Smooth muscle cell (in vitro differentiated cells): ENCODE data around the gene KIRREL3. TPM values are rescaled to one million over a fixed set of nuclear protein-coding genes. Genes with fewer than 3 reads are reported as not detected.
A peak's percentile ranks its signal among the peaks of the same experiment; 100 is the strongest.

ENCODE experiments used
- DNase-seq: peaks from one replicate; lab custom pipeline; 2025; ENCODE audit not compliant: unreplicated experiment; lab: John Stamatoyannopoulos, UW
- H2AFZ ChIP-seq: fragments of 200-600 bp; sonication (generic); 2 replicates; pipeline ENCODE4 v1.6.0; 2016; ENCODE audit warnings: antibody characterized with exemption, low read depth, mild to moderate bottlenecking
- H3F3A ChIP-seq: fragments of 200-600 bp; sonication (generic); 2 replicates; pipeline ENCODE4 v1.6.0; 2017; ENCODE audit warnings: antibody characterized with exemption, low read depth
- H3K27ac ChIP-seq: fragments of 200-600 bp; sonication (generic); 2 replicates; pipeline ENCODE4 v1.5.1; 2016; ENCODE audit warnings: low read depth, mild to moderate bottlenecking
- H3K27me3 ChIP-seq: fragments of 200-600 bp; sonication (generic); 2 replicates; pipeline ENCODE4 v1.6.1; 2016; ENCODE audit warnings: low read depth, mild to moderate bottlenecking
- H3K36me3 ChIP-seq: fragments of 200-600 bp; sonication (generic); 2 replicates; pipeline ENCODE4 v1.5.1; 2016; ENCODE audit warnings: low read depth
- H3K4me1 ChIP-seq: fragments of 200-600 bp; sonication (generic); 2 replicates; pipeline ENCODE4 v1.5.1; 2016; ENCODE audit warnings: low read depth
- H3K4me2 ChIP-seq: fragments of 200-600 bp; sonication (generic); 2 replicates; pipeline ENCODE4 v1.6.0; 2016; ENCODE audit warnings: mild to moderate bottlenecking
- H3K4me3 ChIP-seq: fragments of 200-600 bp; sonication (generic); 2 replicates; pipeline ENCODE4 v1.5.1; 2016; ENCODE audit warnings: mild to moderate bottlenecking
- H3K79me2 ChIP-seq: fragments of 200-600 bp; sonication (generic); 2 replicates; pipeline ENCODE4 v1.6.0; 2016; ENCODE audit warnings: low read depth, mild to moderate bottlenecking
- H3K9ac ChIP-seq: fragments of 200-600 bp; sonication (generic); 2 replicates; pipeline ENCODE4 v1.6.0; 2016; ENCODE audit warnings: low read depth
- H3K9me3 ChIP-seq: fragments of 200-600 bp; sonication (generic); replicated peaks from 2 replicates; pipeline ENCODE4 v1.5.1; 2016; ENCODE audit warnings: low read depth
- H4K20me1 ChIP-seq: fragments of 200-600 bp; sonication (generic); 2 replicates; pipeline ENCODE4 v1.6.0; 2016; ENCODE audit warnings: low read depth
- WGBS: methylation state at CpG from one replicate; pipeline ENCODE4 v1.1.7; 2016; ENCODE audit warnings: low lambda C conversion rate; 5-methylcytosine and 5-hydroxymethylcytosine counted together
- polyA plus RNA-seq: library from polyadenylated mRNA; unstranded; fragments of >200 nt; fragmentation: Nextera tagmentation; extraction: Ambion mirVana; gene quantifications from 2 replicates; pipeline ENCODE4 v1.2.1, GENCODE V29; 2016
- total RNA-seq: library from RNA; depleted of rRNA; stranded (reverse); fragments of >200 nt; gene quantifications from 2 replicates; pipeline ENCODE4 v1.2.3, GENCODE V29; 2014
- TF ChIP-seq, protein P1 (sequence below): fragments of 200-600 bp; sonication (generic); IDR thresholded peaks from 2 replicates; pipeline ENCODE4 v1.5.1; 2017; ENCODE audit warnings: borderline replicate concordance, mild to moderate bottlenecking, antibody characterized with exemption; ENCODE audit not compliant: insufficient read depth, poor library complexity, severe bottlenecking

KIRREL3 gene
- total and polyA plus RNA-seq, 2 experiments from 2014 or later: 1.2 TPM; not detected in 1

DNA sequence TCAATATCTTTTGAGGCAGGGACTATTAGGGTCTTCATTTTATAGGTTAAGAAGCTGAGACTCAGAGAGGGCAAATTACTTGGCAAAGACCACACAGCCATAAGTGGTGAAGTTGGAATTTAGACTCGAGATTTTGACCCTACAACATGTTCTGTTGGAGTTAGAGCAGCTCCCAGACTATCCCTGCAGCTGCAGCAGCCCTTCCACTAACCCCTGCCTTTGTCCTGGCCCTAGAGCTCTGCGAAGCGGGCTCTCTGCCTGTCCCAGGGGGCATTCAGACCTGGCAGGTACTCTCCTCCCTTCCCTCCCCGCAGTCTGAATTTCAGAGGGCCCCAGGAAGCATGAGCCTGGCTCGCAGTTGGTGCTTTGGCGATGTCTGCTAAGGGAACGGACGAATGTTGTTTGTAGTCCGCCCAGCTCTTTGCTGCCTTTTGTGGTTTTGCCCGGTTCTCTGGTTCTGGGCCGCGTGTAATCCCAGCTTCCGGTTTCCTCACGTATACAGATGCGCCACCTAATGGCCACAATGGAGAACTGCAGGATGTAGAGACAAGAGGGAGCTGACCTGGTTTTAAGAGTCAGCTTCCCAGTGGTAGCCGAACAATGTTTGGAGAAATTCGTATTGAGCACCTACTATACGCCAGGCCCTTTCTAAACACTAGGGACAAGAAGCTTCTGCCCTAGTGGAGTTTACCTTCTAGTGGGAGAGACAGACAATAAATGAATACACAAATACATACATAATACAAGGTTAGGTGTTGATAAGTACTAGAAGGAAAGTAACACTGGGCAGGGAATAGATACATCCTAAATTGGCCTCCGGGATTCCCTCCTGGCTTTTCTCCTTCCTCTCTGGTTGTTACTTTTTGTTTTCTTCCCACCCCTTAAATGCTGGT is 519.9 kb downstream of the KIRREL3 start:
- 25% methylated on average over 19 of the region's 19 CpGs for WGBS
- Histone ChIP-seq H3K4me1 (peaks cover 18% of the 10 kb centered on the region), H3K4me2 (peak overlapping the region; percentile 80), H2AFZ (peak overlapping the region; percentile 84), H3F3A (no peaks in the 10 kb centered on the region), H4K20me1 (no peaks in the 10 kb centered on the region), H3K4me3 (peak overlapping the region; percentile 15), H3K27ac (peak overlapping the region; percentile 45), H3K9ac (no peak overlapping the region), H3K36me3 (no peaks in the 10 kb centered on the region), H3K27me3 (no peaks in the 10 kb centered on the region), H3K79me2 (no peaks in the 10 kb centered on the region), H3K9me3 (no peaks in the 10 kb centered on the region)
- peak; percentile 26 for DNase-seq
- TF ChIP-seq, protein P1, sequence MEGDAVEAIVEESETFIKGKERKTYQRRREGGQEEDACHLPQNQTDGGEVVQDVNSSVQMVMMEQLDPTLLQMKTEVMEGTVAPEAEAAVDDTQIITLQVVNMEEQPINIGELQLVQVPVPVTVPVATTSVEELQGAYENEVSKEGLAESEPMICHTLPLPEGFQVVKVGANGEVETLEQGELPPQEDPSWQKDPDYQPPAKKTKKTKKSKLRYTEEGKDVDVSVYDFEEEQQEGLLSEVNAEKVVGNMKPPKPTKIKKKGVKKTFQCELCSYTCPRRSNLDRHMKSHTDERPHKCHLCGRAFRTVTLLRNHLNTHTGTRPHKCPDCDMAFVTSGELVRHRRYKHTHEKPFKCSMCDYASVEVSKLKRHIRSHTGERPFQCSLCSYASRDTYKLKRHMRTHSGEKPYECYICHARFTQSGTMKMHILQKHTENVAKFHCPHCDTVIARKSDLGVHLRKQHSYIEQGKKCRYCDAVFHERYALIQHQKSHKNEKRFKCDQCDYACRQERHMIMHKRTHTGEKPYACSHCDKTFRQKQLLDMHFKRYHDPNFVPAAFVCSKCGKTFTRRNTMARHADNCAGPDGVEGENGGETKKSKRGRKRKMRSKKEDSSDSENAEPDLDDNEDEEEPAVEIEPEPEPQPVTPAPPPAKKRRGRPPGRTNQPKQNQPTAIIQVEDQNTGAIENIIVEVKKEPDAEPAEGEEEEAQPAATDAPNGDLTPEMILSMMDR: peak; percentile 94

DNA sequence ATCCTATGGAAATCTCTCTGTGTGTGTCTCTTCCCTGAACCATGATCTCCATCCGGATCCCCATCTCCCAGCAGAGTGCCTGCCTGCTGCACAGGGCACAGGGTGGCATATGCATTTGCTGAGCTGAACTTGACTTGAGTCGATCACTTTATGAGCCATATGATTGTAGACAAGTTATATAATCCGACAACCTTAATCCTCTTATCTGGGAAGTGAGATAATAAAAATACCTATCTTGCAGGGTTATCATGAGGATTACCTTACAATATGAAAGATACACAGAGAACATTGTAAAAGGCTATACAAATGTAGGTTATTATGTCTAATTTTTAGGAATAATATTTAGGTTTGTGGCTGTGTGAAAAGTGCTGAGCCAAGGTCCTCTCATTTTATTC is 520.6 kb downstream of the KIRREL3 start:
- no peak for DNase-seq
- Histone ChIP-seq H4K20me1 (no peaks in the 10 kb centered on the region), H3K4me3 (no peak overlapping the region), H3K4me2 (peak overlapping the region; percentile 80), H3K9ac (no peak overlapping the region), H3K27me3 (no peaks in the 10 kb centered on the region), H3F3A (no peaks in the 10 kb centered on the region), H3K4me1 (peaks cover 12% of the 10 kb centered on the region), H2AFZ (no peak overlapping the region), H3K79me2 (no peaks in the 10 kb centered on the region), H3K36me3 (no peaks in the 10 kb centered on the region), H3K9me3 (no peaks in the 10 kb centered on the region), H3K27ac (peak overlapping the region; percentile 45)
- WGBS: 53% methylated on average over 3 of the region's 3 CpGs
- TF ChIP-seq, protein P1: no peak

DNA sequence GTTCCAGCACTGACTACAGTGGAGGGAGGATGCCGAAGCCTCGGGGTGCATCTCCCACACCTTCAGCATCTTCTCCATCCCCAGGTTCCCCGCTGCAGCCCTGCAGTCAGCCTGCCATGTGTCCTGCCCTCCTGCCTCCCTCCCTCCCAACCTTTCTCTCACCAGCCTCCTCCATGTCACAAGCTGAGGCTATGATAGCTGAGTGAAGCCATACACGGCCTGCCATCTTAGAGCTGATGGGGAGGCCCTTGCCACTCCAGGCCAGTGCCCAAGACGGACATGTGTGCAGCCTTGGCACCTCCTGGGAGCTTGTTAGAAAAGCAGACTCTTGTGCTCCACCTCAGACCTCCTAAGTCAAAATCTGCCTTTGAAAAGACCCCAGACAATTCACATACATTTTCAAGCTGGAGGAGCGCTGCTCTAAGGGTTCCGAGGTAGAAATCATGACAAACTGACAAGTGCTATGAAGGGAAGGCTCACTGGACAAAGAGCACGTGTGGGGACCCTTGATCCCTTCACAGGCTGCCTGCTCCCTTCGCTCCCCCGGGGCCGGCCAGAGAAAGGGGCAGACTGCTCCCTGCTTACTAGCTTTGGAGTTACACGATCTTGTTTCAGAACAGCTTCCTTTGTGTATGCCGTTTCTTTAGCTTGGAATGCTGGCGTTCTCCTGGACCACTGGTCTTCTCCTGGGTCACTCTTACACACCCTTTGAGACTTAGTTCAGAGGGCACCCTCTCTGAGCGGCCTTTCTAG is 521.2 kb downstream of the KIRREL3 start:
- WGBS: 94% methylated on average over 15 of the region's 15 CpGs
- Histone ChIP-seq H4K20me1 (no peaks in the 10 kb centered on the region), H3K27ac (no peak overlapping the region), H3K27me3 (no peaks in the 10 kb centered on the region), H3K4me1 (peaks cover 7% of the 10 kb centered on the region), H3K9ac (no peak overlapping the region), H3K36me3 (no peaks in the 10 kb centered on the region), H3K4me2 (no peak overlapping the region), H3F3A (no peaks in the 10 kb centered on the region), H2AFZ (no peak overlapping the region), H3K79me2 (no peaks in the 10 kb centered on the region), H3K4me3 (no peak overlapping the region), H3K9me3 (no peaks in the 10 kb centered on the region)
- TF ChIP-seq, protein P1: no peak
- DNase-seq: no peak
